Keratinocyte (primary cell): ENCODE data around the gene CNN3. TPM values are rescaled to one million over a fixed set of nuclear protein-coding genes. Genes with fewer than 3 reads are reported as not detected.

Source experiments
- DNase-seq: peaks from one replicate; pipeline ENCODE4 v3.0.0-alpha.2; 2011; ENCODE audit warnings: low read depth, missing footprints, low spot score
- FAIRE-seq: peaks from 2 replicates; lab custom pipeline; 2011; peaks lifted over from hg19 to GRCh38; lab: Jason Lieb, UNC
- H2AFZ ChIP-seq: 2 replicates; pipeline ENCODE4 v1.6.0; 2012; ENCODE audit warnings: low read length, control low read depth, inconsistent platforms; ENCODE audit not compliant: control insufficient read depth
- H3K27ac ChIP-seq: 2 replicates; pipeline ENCODE4 v1.5.1; 2011; ENCODE audit warnings: low read length; ENCODE audit not compliant: control insufficient read depth, insufficient read depth
- H3K27me3 ChIP-seq: 3 replicates; pipeline ENCODE4 v1.6.0; 2011; ENCODE audit warnings: low read length; ENCODE audit not compliant: control insufficient read depth, insufficient read depth; ENCODE audit errors: extremely low read depth
- H3K36me3 ChIP-seq, 2 experiments: 2 replicates in 1 of 2; 3 replicates in 1 of 2; pipeline ENCODE4 v1.5.1; 2011; ENCODE audit warnings: low read length in 2 of 2, mild to moderate bottlenecking in 1 of 2; ENCODE audit not compliant: control insufficient read depth in 2 of 2, insufficient read depth in 2 of 2; ENCODE audit errors: extremely low read depth in 1 of 2
- H3K4me1 ChIP-seq: 3 replicates; pipeline ENCODE4 v1.5.1; 2011; ENCODE audit warnings: low read length; ENCODE audit not compliant: control insufficient read depth, insufficient read depth; ENCODE audit errors: extremely low read depth
- H3K4me2 ChIP-seq: 3 replicates; pipeline ENCODE4 v1.6.0; 2011; ENCODE audit warnings: low read depth, low read length; ENCODE audit not compliant: control insufficient read depth, insufficient read depth; ENCODE audit errors: extremely low read depth
- H3K4me3 ChIP-seq, 3 experiments: fragments of 200-600 bp in 1 of 3; sonication (generic) in 1 of 3; 2 replicates in 2 of 3; 3 replicates in 1 of 3; pipeline ENCODE4 v1.5.1; 2011 to 2016; ENCODE audit warnings: low read length in 3 of 3, mild to moderate bottlenecking in 3 of 3, control low read depth in 2 of 3, inconsistent platforms in 1 of 3, low read depth in 1 of 3, mixed read lengths in 1 of 3, mixed run types in 1 of 3, moderate library complexity in 1 of 3; ENCODE audit not compliant: control insufficient read depth in 2 of 3, insufficient read depth in 2 of 3; ENCODE audit errors: extremely low read depth in 1 of 3
- H3K79me2 ChIP-seq: 2 replicates; pipeline ENCODE4 v1.6.0; 2012; ENCODE audit warnings: low read length; ENCODE audit not compliant: control insufficient read depth, insufficient read depth
- H3K9ac ChIP-seq: 3 replicates; pipeline ENCODE4 v1.6.0; 2011; ENCODE audit warnings: low read length; ENCODE audit not compliant: control insufficient read depth, insufficient read depth; ENCODE audit errors: extremely low read depth
- H3K9me1 ChIP-seq: 3 replicates; pipeline ENCODE4 v1.6.0; 2011; ENCODE audit warnings: low read length; ENCODE audit not compliant: control insufficient read depth, insufficient read depth; ENCODE audit errors: extremely low read depth
- H3K9me3 ChIP-seq: 2 replicates; pipeline ENCODE4 v1.5.1; 2012; ENCODE audit warnings: low read depth, low read length; ENCODE audit not compliant: control insufficient read depth
- H4K20me1 ChIP-seq: 3 replicates; pipeline ENCODE4 v1.6.0; 2011; ENCODE audit warnings: low read length; ENCODE audit not compliant: control insufficient read depth, insufficient read depth; ENCODE audit errors: extremely low read depth
- CTCF ChIP-seq, 3 experiments: IDR thresholded peaks in 1 of 3; conservative IDR thresholded peaks in 1 of 3; optimal IDR thresholded peaks in 1 of 3; 2 replicates in 2 of 3; 3 replicates in 1 of 3; pipeline versions ENCODE3 to v1.5.1; 2011; ENCODE audit warnings: low read length in 3 of 3, mild to moderate bottlenecking in 3 of 3, moderate library complexity in 2 of 3, control low read depth in 1 of 3, inconsistent platforms in 1 of 3; ENCODE audit not compliant: insufficient read depth in 2 of 3; ENCODE audit errors: extremely low read depth in 1 of 3
- EZH2 ChIP-seq: IDR thresholded peaks from one replicate; pipeline ENCODE4 v1.6.1; 2012; ENCODE audit warnings: inconsistent platforms, mild to moderate bottlenecking, low read length, moderate library complexity
- dilution Hi-C: fragments of 300-500 bp; cut with MboI; formaldehyde crosslinking; loops from one replicate; pipeline ENCODE4 v1.7.0; 2020; ENCODE audit warnings: low sequenced_read_pairs; ENCODE audit not compliant: extremely low pct_ligation_motif_present
- polyA plus RNA-seq, 5 experiments: library from polyadenylated mRNA; depleted of rRNA in 3 of 5; stranded (reverse) in 3 of 5; stranded (forward) in 1 of 5; unstranded in 1 of 5; fragments of >200 nt; gene quantifications; 1 replicate in 1 of 5; 2 replicates in 3 of 5; 3 replicates in 1 of 5; pipeline versions ENCODE4 v1.2.1 to v1.2.3, GENCODE V29; 2011 to 2012; ENCODE audit warnings: missing spikeins in 2 of 5, low read depth in 1 of 5, low replicate concordance in 1 of 5

The CNN3 gene
- polyA plus RNA-seq, 1 donor (not counting 4 experiments of a cell fraction or from before 2014, with no cell fraction given): 119 TPM

GRCh38 chr1:94851571-94851970, 75.3 kb downstream of the CNN3 start:
- H3K9ac ChIP-seq: no peak overlapping the region
- peaks cover 18% of the 10 kb centered on the region for H3K4me1 ChIP-seq
- no peaks in the 10 kb centered on the region for H3K27me3 ChIP-seq
- dilution Hi-C loops: no loop called here
- H3K4me3 ChIP-seq: no peak overlapping the region
- H3K36me3 ChIP-seq: no peaks in the 10 kb centered on the region
- no peak overlapping the region for H3K4me2 ChIP-seq
- no peak overlapping the region for H3K27ac ChIP-seq
- H4K20me1 ChIP-seq: no peaks in the 10 kb centered on the region
- no peaks in the 10 kb centered on the region for H3K9me1 ChIP-seq
- TF ChIP-seq CTCF (optimal IDR thresholded peaks at IDR 0.05 in 1 of 3, IDR thresholded peaks at IDR 0.05 in 1 of 3, conservative IDR thresholded peaks at IDR 0.05 in 1 of 3; ENCODE audit: extremely low read depth in 1 of 3, insufficient read depth in 2 of 3, low read length in 3 of 3): no peak
- TF ChIP-seq EZH2: no peak
- H3K79me2 ChIP-seq: no peaks in the 10 kb centered on the region
- FAIRE-seq (no peak), DNase-seq (no peak)
- H3K9me3 ChIP-seq: no peaks in the 10 kb centered on the region
- no peak overlapping the region for H2AFZ ChIP-seq

Other genes starting within 250 kb of the CNN3 start
- 5.3 to 8.9 TPM (median 7.3 TPM) in 3 replicates for gene SLC44A3, start 106.8 kb downstream of the CNN3 start, polyA plus RNA-seq
- 1.5 to 7.0 TPM (median 4.6 TPM) in 3 replicates for gene ALG14, start 145.8 kb upstream of the CNN3 start, polyA plus RNA-seq
- 0.01 to 0.02 TPM in 2 of 3 replicates, not detected in the other for gene TLCD4, start 190.2 kb upstream of the CNN3 start, polyA plus RNA-seq